ENCODE data around the gene DLEC1. TPM values are rescaled to one million over a fixed set of nuclear protein-coding genes. Genes with fewer than 3 reads are reported as not detected.

Gene DLEC1
- total and polyA plus RNA-seq, 9 of the 15 experiments (the other 6 are each of a cell fraction or from before 2014, with no cell fraction given) = 0.07 to 0.08 TPM; not detected in 7

GRCh38 chr3:38136393-38136776, 97.4 kb downstream of the DLEC1 start (continued):
- TF ChIP-seq ID3 (CRISPR knock-in tag; IDR thresholded peaks at IDR 0.05) (no peak), ID3 (tag; IDR thresholded peaks at IDR 0.05) (0 out of 2 replicates have a peak, but pooled peaks have one; percentile 59), ZBTB2 (IDR thresholded peaks at IDR 0.05) (no peak), THAP7 (CRISPR knock-in tag; IDR thresholded peaks at IDR 0.05) (no peak), ZFP91 (CRISPR knock-in tag; IDR thresholded peaks at IDR 0.05) (no peak), ZNF280A (IDR thresholded peaks at IDR 0.05; ENCODE audit: low read depth, partially characterized antibody) (no peak), TOE1 (IDR thresholded peaks at IDR 0.05; ENCODE audit: borderline replicate concordance) (peak; percentile 39; the same call in 1 of the 2 replicates), TOE1 (CRISPR knock-in tag; IDR thresholded peaks at IDR 0.05; ENCODE audit: borderline replicate concordance, low read depth) (no peak), FOXA3 (CRISPR knock-in tag; conservative IDR thresholded peaks at IDR 0.05 in 1 of 2, IDR thresholded peaks at IDR 0.05 in 1 of 2) (no peak), SRF (CRISPR knock-in tag; IDR thresholded peaks at IDR 0.05) (no peak), TFAP4 (CRISPR knock-in tag; IDR thresholded peaks at IDR 0.05; ENCODE audit: borderline replicate concordance) (peak; percentile 76), GTF3C2 (IDR thresholded peaks at IDR 0.05; ENCODE audit: borderline replicate concordance, extremely low read depth, insufficient read length) (no peak), E2F4 (CRISPR knock-in tag; IDR thresholded peaks at IDR 0.05; ENCODE audit: low read depth) (no peak), ZZZ3 (IDR thresholded peaks at IDR 0.05) (no peak)
